ENCODE results near the gene NT5C2. TPM values are rescaled to one million over a fixed set of nuclear protein-coding genes. Genes with fewer than 3 reads are reported as not detected.
A peak's percentile ranks its signal among the peaks of the same experiment; 100 is the strongest.

NT5C2 gene
- total and polyA plus RNA-seq, 4 donors = 89.2 to 118 (median 94.1) TPM

DNA sequence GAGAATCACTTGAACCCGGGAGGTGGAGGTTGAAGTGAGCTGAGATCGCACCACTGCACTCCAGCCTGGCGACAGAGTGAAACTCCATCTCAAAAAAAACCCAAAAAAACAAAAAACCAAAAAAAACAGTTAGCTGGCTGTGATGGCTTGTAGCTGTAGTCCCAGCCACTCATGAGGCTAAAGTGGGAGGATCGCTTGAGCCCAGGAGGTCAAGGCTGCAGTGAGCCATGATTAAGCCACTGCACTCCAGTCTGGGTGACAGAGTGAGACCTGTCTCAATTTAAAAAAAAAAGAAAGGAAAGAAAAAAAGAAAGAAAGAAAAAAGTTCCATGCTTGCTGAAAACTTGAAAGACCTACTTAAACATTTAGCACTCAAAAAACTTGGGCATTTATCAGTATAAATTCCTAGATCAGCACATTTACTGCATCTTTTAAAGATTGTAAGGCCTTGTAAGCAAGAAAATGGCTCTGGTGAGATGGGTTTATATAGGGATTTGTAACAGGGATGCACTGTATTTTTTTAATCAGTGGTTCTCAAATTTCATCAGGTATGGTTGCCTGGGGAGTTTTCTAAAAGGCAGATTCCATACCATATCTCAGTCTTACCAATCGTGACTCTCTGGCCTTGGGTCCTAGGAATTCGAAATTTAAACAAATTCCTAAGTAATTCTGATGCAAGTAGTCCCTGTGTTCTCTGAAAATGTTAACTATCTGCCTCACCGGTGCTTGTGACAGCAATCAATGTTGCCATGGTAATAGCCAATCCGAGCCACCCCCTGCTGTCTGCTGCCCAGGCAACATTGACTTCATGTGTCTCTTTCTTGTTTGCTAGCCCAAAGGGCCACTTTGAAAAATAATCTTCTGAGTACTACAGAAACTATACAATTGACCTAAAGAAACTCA, 11.5 kb upstream of the NT5C2 start:
- H3K4me1 ChIP-seq (ENCODE audit: control insufficient read depth, insufficient read depth, low read length) = no peaks in the 10 kb centered on the region
- DNase-seq (ENCODE audit: low read depth in 4 of 6, low spot score in 6 of 6) = peak in 2 of 6 donors; percentile 26 to 84
- no peak overlapping the region for H3K27ac ChIP-seq (ENCODE audit: low read depth, low read length)
- no peaks in the 10 kb centered on the region for H3K36me3 ChIP-seq (ENCODE audit: control insufficient read depth, insufficient read depth, low read length)
- 19% methylated on average over 5 of the region's 8 CpGs for WGBS (ENCODE audit: insufficient coverage)
- no peaks in the 10 kb centered on the region for H3K9me3 ChIP-seq (ENCODE audit: control insufficient read depth, insufficient read depth, low read length)
- no peaks in the 10 kb centered on the region for H3K27me3 ChIP-seq (ENCODE audit: control insufficient read depth, insufficient read depth, low read length)
- H3K4me3 ChIP-seq (ENCODE audit: low read depth, low read length) = no peak overlapping the region

DNA sequence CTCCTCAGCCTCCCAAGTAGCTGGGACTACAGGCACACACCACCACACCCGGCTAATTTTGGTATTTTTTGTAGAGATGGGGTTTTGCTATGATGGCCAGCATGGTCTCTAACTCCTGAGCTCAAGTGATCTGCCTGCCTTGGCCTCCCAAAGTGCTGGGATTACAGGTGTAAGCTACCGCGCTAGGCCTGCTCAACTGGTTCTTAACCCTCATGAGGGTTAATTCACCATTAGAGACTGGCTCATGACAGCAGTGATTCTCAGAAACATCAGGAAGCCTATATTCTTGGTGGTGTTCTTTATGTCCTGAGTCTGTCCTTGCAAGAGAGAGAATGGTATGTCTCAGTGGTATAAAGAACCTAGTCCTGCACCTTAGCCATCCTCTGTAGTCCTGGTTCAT, 10.4 kb upstream of the NT5C2 start:
- WGBS (ENCODE audit: insufficient coverage) = 93% methylated on average over 2 of the region's 3 CpGs
- H3K9me3 ChIP-seq (ENCODE audit: control insufficient read depth, insufficient read depth, low read length) = no peaks in the 10 kb centered on the region

DNA sequence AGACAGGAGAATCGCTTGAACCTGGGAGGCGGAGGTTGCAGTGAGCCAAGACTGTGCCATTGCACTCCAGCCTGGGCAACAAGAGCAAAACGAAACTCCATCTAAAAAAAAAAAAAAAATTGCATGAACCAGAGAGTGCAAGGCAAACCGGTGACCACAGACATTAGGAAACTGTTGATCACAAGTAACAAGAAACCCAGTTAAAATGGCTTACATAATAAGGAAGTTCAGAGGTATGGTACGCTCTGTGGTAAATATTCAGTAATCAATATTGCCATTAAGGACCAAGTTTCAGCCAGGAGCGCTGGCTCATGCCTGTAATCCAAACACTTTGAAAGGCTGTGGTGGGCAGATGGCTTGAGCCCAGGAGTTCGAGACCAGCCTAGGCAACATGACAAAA, 9.2 kb upstream of the NT5C2 start:
- 95% methylated on average over 4 of the region's 7 CpGs for WGBS (ENCODE audit: insufficient coverage)
- no peak overlapping the region for H3K27ac ChIP-seq (ENCODE audit: low read depth, low read length)
- no peaks in the 10 kb centered on the region for H3K9me3 ChIP-seq (ENCODE audit: control insufficient read depth, insufficient read depth, low read length)
- H3K4me3 ChIP-seq (ENCODE audit: low read depth, low read length) = no peak overlapping the region
- no peaks in the 10 kb centered on the region for H3K36me3 ChIP-seq (ENCODE audit: control insufficient read depth, insufficient read depth, low read length)
- no peaks in the 10 kb centered on the region for H3K27me3 ChIP-seq (ENCODE audit: control insufficient read depth, insufficient read depth, low read length)
- DNase-seq (ENCODE audit: low read depth in 4 of 6, low spot score in 6 of 6) = no peak
- no peaks in the 10 kb centered on the region for H3K4me1 ChIP-seq (ENCODE audit: control insufficient read depth, insufficient read depth, low read length)

More for the DNA sequence above, 10.4 kb upstream of the NT5C2 start:
- DNase-seq (ENCODE audit: low read depth in 4 of 6, low spot score in 6 of 6) = no peak
- Histone ChIP-seq H3K27me3 (ENCODE audit: control insufficient read depth, insufficient read depth, low read length) (no peaks in the 10 kb centered on the region), H3K27ac (ENCODE audit: low read depth, low read length) (no peak overlapping the region), H3K4me3 (ENCODE audit: low read depth, low read length) (no peak overlapping the region), H3K36me3 (ENCODE audit: control insufficient read depth, insufficient read depth, low read length) (no peaks in the 10 kb centered on the region), H3K4me1 (ENCODE audit: control insufficient read depth, insufficient read depth, low read length) (no peaks in the 10 kb centered on the region)

DNA sequence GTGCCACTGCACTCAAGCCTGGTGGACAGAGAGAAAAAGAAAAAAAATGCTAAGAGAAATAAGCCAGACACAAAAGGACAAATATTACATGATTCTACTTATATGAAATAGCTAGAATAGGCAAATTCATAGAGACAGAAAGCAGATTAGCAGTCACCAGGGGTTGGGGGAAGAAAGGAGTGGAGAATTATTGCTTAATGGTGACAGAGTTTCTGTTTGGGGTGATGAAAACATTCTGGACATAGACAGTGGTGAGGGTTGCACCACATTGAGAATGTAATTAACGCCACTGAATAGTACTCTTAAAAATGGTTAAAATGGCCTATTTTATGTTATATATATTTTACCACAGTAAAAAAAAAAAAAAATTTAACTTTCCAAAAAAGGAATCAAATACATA, 6.4 kb upstream of the NT5C2 start:
- no peak overlapping the region for H3K4me3 ChIP-seq (ENCODE audit: low read depth, low read length)
- H3K4me1 ChIP-seq (ENCODE audit: control insufficient read depth, insufficient read depth, low read length) = no peaks in the 10 kb centered on the region
- H3K27me3 ChIP-seq (ENCODE audit: control insufficient read depth, insufficient read depth, low read length) = no peaks in the 10 kb centered on the region
- no peak for DNase-seq (ENCODE audit: low read depth in 4 of 6, low spot score in 6 of 6)
- no peak overlapping the region for H3K27ac ChIP-seq (ENCODE audit: low read depth, low read length)
- H3K36me3 ChIP-seq (ENCODE audit: control insufficient read depth, insufficient read depth, low read length) = no peaks in the 10 kb centered on the region
- no CpG with 5 or more reads among the region's 1 CpG for WGBS (ENCODE audit: insufficient coverage)
- no peaks in the 10 kb centered on the region for H3K9me3 ChIP-seq (ENCODE audit: control insufficient read depth, insufficient read depth, low read length)

DNA sequence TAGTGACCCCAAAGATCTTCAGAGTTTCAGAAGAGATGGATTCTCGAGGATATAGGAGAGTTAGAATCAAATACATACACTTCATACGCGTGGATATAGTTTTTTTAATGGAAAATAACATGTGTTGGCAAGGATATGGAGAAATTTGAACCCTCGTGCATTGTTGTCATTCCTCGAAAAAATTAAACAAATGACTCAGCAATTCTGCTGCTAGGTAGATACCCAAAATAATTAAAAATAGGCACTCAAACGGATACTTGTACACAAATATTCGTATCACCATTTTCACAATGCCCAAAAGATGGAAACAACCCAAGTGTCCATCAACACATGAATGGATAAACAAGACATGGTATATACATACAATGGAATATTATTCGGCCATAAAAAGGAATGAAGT, 5.6 kb upstream of the NT5C2 start:
- H3K4me1 ChIP-seq (ENCODE audit: control insufficient read depth, insufficient read depth, low read length) = no peaks in the 10 kb centered on the region
- H3K27me3 ChIP-seq (ENCODE audit: control insufficient read depth, insufficient read depth, low read length) = no peaks in the 10 kb centered on the region
- H3K27ac ChIP-seq (ENCODE audit: low read depth, low read length) = no peak overlapping the region
- H3K9me3 ChIP-seq (ENCODE audit: control insufficient read depth, insufficient read depth, low read length) = no peaks in the 10 kb centered on the region
- no peak overlapping the region for H3K4me3 ChIP-seq (ENCODE audit: low read depth, low read length)
- DNase-seq (ENCODE audit: low read depth in 4 of 6, low spot score in 6 of 6) = no peak
- no peaks in the 10 kb centered on the region for H3K36me3 ChIP-seq (ENCODE audit: control insufficient read depth, insufficient read depth, low read length)
- WGBS (ENCODE audit: insufficient coverage) = 100% methylated on average over 1 of the region's 8 CpGs

DNA sequence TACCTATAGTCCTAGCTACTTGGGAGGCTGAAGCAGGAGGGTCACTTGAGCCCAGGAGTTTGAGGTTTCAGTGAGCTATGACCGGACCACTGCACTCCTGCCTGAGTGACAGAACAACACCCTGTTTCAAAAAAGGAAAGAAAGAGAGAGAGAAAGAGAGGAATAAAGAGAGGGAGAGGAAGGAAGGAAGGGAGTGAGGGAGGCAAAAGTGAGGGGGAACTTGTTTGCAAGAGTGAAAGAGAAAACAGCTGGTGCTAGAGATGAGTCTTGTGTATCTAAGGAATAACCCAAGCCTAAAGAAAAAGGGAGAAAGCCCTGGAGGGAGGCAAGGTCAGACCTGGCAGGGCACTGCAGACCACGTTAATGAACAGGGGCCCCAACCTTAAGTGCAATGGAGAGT, 4.8 kb upstream of the NT5C2 start:
- no peak overlapping the region for H3K4me3 ChIP-seq (ENCODE audit: low read depth, low read length)
- no peak for DNase-seq (ENCODE audit: low read depth in 4 of 6, low spot score in 6 of 6)
- H3K9me3 ChIP-seq (ENCODE audit: control insufficient read depth, insufficient read depth, low read length) = no peaks in the 10 kb centered on the region
- 90% methylated on average over 1 of the region's 2 CpGs for WGBS (ENCODE audit: insufficient coverage)
- H3K27me3 ChIP-seq (ENCODE audit: control insufficient read depth, insufficient read depth, low read length) = no peaks in the 10 kb centered on the region
- no peak overlapping the region for H3K27ac ChIP-seq (ENCODE audit: low read depth, low read length)
- H3K4me1 ChIP-seq (ENCODE audit: control insufficient read depth, insufficient read depth, low read length) = peaks cover 5% of the 10 kb centered on the region
- no peaks in the 10 kb centered on the region for H3K36me3 ChIP-seq (ENCODE audit: control insufficient read depth, insufficient read depth, low read length)

DNA sequence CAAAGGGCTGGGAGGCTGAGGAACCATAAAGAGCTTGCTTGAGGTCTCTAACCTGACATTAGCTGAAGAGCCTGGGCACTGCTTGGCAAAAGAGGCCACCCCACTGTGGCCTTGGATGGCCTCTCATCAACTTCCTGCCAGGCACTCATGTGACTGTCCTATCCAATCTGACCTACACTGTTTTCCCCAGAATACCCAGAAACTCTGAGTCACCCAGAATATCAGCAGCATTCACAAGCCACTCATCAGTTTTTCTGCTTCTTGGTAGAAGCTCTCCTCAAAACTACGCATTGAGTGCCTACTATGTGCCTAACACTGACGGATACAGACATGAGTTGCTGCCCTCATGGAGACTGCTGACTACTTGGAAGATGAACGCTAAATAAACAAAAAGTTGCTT, 4.1 kb upstream of the NT5C2 start:
- H3K4me1 ChIP-seq (ENCODE audit: control insufficient read depth, insufficient read depth, low read length) = peaks cover 5% of the 10 kb centered on the region
- no peak overlapping the region for H3K4me3 ChIP-seq (ENCODE audit: low read depth, low read length)
- no peaks in the 10 kb centered on the region for H3K27me3 ChIP-seq (ENCODE audit: control insufficient read depth, insufficient read depth, low read length)
- no peak overlapping the region for H3K27ac ChIP-seq (ENCODE audit: low read depth, low read length)
- no peaks in the 10 kb centered on the region for H3K9me3 ChIP-seq (ENCODE audit: control insufficient read depth, insufficient read depth, low read length)
- no peak for DNase-seq (ENCODE audit: low read depth in 4 of 6, low spot score in 6 of 6)
- WGBS (ENCODE audit: insufficient coverage) = 90% methylated on average over 2 of the region's 3 CpGs
- no peaks in the 10 kb centered on the region for H3K36me3 ChIP-seq (ENCODE audit: control insufficient read depth, insufficient read depth, low read length)

DNA sequence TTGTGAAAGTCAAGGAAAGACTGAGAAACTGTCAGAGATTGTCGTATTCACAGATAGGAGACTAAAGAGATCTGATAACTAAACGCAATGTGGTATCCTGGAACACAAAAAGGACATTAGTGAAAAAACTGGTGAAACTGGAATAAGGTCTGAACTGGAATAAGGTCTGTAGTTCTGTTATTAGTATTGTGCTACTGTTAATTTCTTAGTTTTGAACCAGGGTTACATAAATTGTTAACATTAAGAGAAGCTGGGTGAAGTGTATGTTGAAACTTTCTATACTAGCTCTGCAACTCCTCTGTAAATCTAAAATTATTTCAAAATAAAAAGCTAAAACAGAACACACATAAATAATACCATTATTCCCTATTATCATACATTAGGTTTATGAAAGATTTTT, 3.4 kb upstream of the NT5C2 start:
- WGBS (ENCODE audit: insufficient coverage) = 91% methylated on average over 2 of the region's 2 CpGs
- Histone ChIP-seq H3K4me1 (ENCODE audit: control insufficient read depth, insufficient read depth, low read length) (peaks cover 5% of the 10 kb centered on the region), H3K4me3 (ENCODE audit: low read depth, low read length) (no peak overlapping the region), H3K27me3 (ENCODE audit: control insufficient read depth, insufficient read depth, low read length) (no peaks in the 10 kb centered on the region), H3K36me3 (ENCODE audit: control insufficient read depth, insufficient read depth, low read length) (no peaks in the 10 kb centered on the region), H3K9me3 (ENCODE audit: control insufficient read depth, insufficient read depth, low read length) (no peaks in the 10 kb centered on the region), H3K27ac (ENCODE audit: low read depth, low read length) (no peak overlapping the region)
- no peak for DNase-seq (ENCODE audit: low read depth in 4 of 6, low spot score in 6 of 6)

DNA sequence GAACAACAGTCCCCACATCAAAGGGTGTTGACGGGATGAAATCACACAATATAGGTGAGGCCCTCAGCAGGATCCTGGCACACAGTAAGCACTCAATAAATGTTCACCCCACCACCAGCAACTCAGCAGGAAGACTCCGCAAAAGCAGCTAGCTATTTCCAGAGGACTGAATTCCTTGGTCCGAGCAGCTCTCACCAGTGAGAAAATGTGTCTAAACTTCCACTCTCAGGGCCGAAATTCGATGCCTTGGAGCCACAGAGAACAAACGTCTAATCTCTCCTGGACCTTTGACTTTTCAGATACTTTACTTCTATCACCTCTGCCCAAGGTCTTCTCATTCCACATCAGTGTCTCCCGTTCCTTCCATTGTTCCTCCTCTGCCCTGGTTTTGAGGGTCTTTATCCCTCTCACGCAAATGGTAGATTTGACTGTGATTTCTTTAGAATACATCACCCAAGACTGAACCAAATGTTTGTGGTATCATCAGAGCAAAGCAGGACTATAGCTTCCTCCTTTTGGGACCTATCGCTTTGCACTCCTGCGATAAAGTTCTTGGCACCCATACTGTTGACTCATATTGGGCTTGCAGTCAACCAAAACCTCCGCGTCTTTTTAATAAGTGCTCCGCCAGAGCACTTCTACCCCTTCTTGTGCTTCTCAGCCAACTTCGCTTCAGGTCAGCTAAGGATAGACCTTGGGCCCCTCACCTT, 903 bp upstream of the NT5C2 start:
- Histone ChIP-seq H3K4me1 (ENCODE audit: control insufficient read depth, insufficient read depth, low read length) (peaks cover 15% of the 10 kb centered on the region), H3K36me3 (ENCODE audit: control insufficient read depth, insufficient read depth, low read length) (no peaks in the 10 kb centered on the region), H3K4me3 (ENCODE audit: low read depth, low read length) (no peak overlapping the region), H3K9me3 (ENCODE audit: control insufficient read depth, insufficient read depth, low read length) (no peaks in the 10 kb centered on the region), H3K27ac (ENCODE audit: low read depth, low read length) (no peak overlapping the region), H3K27me3 (ENCODE audit: control insufficient read depth, insufficient read depth, low read length) (no peaks in the 10 kb centered on the region)
- peak in 1 of 6 donors; percentile 8 for DNase-seq (ENCODE audit: low read depth in 4 of 6, low spot score in 6 of 6)
- WGBS (ENCODE audit: insufficient coverage) = 59% methylated on average over 10 of the region's 14 CpGs

Measured in spinal cord (tissue), 10 donors.